ENCODE results near the gene SLC35F1.
"Not testable (repeated sequence)": the region's sequence is repeated elsewhere in the genome, so short reads cannot be mapped to it uniquely, and the experiment has no call there.

SLC35F1 gene

DNA sequence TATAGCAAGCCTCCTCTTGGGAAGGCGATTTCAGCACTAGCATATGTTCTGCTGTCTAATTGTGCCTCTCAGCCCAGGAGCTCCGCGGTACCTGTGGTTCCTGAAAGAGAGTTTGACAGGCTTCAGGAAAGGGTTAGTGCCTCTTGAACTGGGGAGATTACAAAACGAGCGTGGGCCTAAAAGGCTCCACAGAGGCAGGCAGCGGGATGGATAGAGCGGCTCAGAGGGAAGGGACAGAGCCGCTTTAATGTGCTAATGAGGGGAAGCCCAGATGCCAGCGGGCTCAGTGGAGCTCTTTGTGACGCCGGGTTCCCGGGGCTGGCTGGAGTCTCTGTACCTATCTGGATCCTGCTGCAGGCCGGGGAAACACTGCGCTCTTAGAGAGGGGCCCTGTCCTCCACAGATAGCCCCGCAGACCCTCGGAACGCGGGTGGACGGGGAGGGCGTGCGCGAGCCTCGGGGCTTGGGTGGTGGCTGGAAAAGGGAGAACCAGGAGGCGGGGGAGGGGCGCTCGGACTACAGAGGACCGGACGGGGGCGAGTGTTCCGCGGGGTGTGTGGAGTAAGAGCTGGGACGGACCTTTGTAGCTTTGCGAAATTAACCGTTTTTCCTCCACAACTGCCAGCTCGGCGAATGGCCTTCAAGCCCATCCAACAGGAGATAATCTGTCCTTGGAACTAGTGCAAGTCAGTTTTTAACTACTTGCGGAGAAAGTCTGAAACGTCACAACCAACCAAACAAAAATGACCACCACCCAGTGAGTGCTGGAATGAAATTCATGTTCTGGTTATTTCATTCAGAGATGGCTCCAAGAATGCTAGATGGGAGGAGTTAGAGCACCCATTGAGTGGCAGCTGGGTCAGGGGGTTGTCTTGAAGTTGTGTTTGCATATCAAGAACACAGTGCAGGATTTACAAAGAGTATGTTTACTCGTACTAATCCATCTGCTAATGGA lies 13.0 kb downstream of the SLC35F1 start:
- no peak for DNase-seq (ENCODE audit: low read depth, low spot score)
- no peak overlapping the region for H3K27ac ChIP-seq

GRCh38 chr6:117924690-117925089 lies 17.6 kb downstream of the SLC35F1 start:
- DNase-seq (ENCODE audit: low read depth, low spot score), result no peak
- H3K27ac ChIP-seq, result no peak overlapping the region

- no peak for DNase-seq (ENCODE audit: low read depth, low spot score)
- no peak overlapping the region for H3K27ac ChIP-seq
Measured at GRCh38 chr6:117927866-117928265, 20.8 kb downstream of the SLC35F1 start.

DNA sequence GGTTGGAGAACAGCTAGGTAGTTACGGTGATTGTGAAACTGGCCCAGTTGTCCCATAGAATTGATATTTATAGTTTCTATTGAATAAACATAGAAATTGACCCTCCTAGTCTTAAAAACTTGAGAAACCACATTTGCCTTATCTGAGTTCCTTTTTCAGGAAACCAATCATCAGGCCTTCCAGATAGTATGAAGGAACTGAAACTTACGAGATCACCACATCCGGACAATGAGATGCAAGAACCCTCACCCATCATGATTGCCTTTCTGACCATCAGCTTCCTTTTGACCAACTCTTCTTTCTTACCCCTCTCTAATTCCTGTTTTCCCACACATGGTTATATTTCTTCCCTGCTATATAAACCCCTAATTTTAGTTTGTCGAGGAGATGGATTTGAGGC lies 21.8 kb downstream of the SLC35F1 start:
- no peak overlapping the region for H3K27ac ChIP-seq
- DNase-seq (ENCODE audit: low read depth, low spot score), result no peak

GRCh38 chr6:117929501-117929900 lies 22.4 kb downstream of the SLC35F1 start:
- H3K27ac ChIP-seq, result no peak overlapping the region
- no peak for DNase-seq (ENCODE audit: low read depth, low spot score)

GRCh38 chr6:117930645-117931044 lies 23.6 kb downstream of the SLC35F1 start:
- H3K27ac ChIP-seq, result no peak overlapping the region
- DNase-seq (ENCODE audit: low read depth, low spot score), result no peak

- no peak overlapping the region for H3K27ac ChIP-seq
- no peak for DNase-seq (ENCODE audit: low read depth, low spot score)
Measured at GRCh38 chr6:117932001-117932400, 24.9 kb downstream of the SLC35F1 start.

DNA sequence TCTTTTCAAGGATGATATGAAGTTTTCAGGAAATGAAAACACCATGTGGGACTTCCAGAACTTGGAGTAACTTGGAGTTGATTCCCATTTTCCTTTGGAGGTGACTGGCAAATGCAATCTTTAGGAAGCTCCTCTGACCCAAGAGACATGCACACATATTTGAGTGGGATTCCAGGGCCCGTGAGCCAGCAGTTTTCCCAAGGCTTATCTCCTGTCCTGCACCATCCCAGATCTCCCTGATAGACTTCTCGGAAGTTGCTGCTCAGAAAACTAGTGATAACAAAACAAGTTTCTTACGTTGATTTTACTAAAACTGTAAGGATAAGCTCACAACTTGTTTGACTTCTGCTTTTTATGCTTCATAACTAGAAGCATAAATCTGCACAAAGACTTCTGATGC lies 25.6 kb downstream of the SLC35F1 start:
- no peak overlapping the region for H3K27ac ChIP-seq
- DNase-seq (ENCODE audit: low read depth, low spot score), result no peak

- DNase-seq (ENCODE audit: low read depth, low spot score), result no peak
- H3K27ac ChIP-seq, result no peak overlapping the region
Measured at GRCh38 chr6:117933471-117933870, 26.4 kb downstream of the SLC35F1 start.

DNA sequence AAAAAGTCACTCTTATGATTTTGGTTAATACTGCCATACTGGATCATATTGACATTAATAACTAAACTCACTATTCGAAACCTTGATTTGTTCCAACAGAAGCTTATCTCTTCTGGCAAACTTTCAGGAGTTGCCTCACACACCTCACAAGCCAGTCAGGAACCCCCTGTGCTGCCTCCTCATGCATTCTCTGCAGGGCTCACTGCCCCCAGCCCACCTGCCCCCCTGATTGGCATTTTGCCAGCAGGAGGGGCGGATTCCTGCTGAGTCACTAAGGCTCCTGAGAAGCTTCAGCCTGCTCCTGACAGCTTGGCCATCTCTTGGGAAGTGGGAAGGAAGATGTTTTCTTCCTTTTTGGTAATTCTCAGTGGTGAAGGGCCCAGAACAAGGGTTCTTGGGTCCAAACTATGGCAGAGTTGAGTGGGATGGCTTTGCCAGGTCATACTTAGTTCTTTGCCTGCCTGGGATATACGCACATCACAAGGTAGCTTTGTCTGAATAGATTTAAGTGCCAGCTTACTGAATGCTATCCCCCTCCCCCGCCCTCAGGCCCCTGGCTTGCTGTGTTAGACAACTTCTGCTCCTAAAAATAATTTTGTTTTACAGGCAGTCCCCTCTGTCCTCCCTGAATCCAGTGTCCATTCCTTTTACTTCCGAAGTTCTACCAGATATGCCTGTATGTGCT lies 31.4 kb downstream of the SLC35F1 start:
- H3K27ac ChIP-seq, result no peak overlapping the region
- DNase-seq (ENCODE audit: low read depth, low spot score), result no peak

GRCh38 chr6:117947234-117947633 lies 40.2 kb downstream of the SLC35F1 start:
- no peak for DNase-seq (ENCODE audit: low read depth, low spot score)
- no peak overlapping the region for H3K27ac ChIP-seq

DNA sequence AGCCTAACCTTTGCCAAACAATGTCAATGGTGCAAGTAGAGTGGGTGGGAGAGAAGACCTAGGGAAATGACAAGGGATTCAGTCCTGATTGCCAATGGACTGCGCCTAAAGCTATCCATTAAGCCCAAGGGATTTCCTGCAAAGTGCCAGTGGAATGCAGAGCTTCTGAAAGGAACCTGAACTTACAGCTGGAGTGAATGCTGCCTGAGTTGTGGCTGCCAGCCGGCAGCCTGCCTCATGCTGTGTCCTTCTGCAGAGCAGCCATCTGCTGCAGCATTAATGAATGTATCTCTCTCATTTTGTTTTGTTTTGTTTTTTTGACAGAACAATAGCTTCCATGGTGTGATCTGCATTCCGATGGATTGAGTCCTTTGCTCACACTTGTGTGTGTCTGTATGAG lies 44.7 kb downstream of the SLC35F1 start:
- DNase-seq (ENCODE audit: low read depth, low spot score), result no peak
- H3K27ac ChIP-seq, result no peak overlapping the region

- no peak for DNase-seq (ENCODE audit: low read depth, low spot score)
- H3K27ac ChIP-seq, result no peak overlapping the region
Measured at GRCh38 chr6:117955684-117956256, 48.7 kb downstream of the SLC35F1 start.

DNA sequence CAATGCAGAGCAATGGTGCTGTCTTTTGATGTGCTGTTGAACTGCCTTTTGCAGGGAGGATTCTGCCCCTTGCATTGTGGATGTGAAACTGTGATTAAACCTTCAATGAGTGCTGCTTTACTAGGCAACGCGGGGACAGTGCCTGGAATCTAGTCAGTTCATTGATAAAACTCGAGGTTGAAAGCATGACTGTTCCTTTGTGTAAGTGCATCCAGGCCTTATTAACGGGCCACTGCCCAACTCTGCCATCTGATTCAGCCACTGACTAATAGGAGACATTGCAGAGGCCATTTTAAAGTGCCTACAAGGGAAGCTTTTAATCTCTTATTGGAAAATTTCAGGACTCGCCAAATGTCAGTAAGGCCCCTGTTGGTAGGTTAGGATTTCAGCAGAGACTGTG lies 49.3 kb downstream of the SLC35F1 start:
- no peak for DNase-seq (ENCODE audit: low read depth, low spot score)

GRCh38 chr6:117958536-117958935 lies 51.5 kb downstream of the SLC35F1 start:
- no peak for DNase-seq (ENCODE audit: low read depth, low spot score)
- no peak overlapping the region for H3K27ac ChIP-seq

More for the DNA sequence above, 49.3 kb downstream of the SLC35F1 start:
- no peak overlapping the region for H3K27ac ChIP-seq

GRCh38 chr6:117960877-117961276 lies 53.8 kb downstream of the SLC35F1 start:
- DNase-seq (ENCODE audit: low read depth, low spot score), result no peak
- H3K27ac ChIP-seq, result no peak overlapping the region

- DNase-seq (ENCODE audit: low read depth, low spot score), result no peak
- no peak overlapping the region for H3K27ac ChIP-seq
Measured at GRCh38 chr6:117961301-117961700, 54.2 kb downstream of the SLC35F1 start.

DNA sequence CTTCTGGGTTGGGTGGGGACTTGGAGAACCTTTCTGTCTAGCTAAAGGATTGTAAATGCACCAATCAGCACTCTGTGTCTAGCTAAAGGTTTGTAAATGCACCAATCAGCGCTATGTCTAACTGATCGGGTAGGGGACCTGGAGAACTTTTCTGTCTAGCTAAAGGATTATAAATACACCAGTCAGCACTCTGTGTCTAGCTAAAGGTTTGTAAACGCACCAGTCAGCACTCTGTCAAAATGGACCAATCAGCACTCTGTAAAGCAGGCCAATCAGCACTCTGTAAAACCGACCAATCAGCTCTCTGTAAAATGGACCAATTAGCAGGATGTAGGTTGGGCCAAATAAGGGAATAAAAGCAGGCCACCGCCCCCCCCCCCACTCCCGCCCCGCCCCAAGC lies 58.7 kb downstream of the SLC35F1 start:
- not testable (repeated sequence) for DNase-seq (ENCODE audit: low read depth, low spot score)

GRCh38 chr6:117971637-117972036 lies 64.6 kb downstream of the SLC35F1 start:
- H3K27ac ChIP-seq, result no peak overlapping the region
- DNase-seq (ENCODE audit: low read depth, low spot score), result no peak

More for the DNA sequence above, 58.7 kb downstream of the SLC35F1 start:
- H3K27ac ChIP-seq, result not testable (repeated sequence)

- no peak for DNase-seq (ENCODE audit: low read depth, low spot score)
- no peak overlapping the region for H3K27ac ChIP-seq
Measured at GRCh38 chr6:117974914-117975627, 68.0 kb downstream of the SLC35F1 start.

All from epithelial cell of prostate (primary cell).